HG03432 (cell line): ENCODE data around the gene THSD4.

ENCODE experiments used
- ATAC-seq: cut with Tn5 transposase; IDR thresholded peaks from one replicate; pipeline ENCODE4 v1.9.1; 2021; ENCODE audit warnings: mild to moderate bottlenecking, moderate library complexity; ENCODE audit not compliant: unreplicated experiment

The THSD4 gene

DNA sequence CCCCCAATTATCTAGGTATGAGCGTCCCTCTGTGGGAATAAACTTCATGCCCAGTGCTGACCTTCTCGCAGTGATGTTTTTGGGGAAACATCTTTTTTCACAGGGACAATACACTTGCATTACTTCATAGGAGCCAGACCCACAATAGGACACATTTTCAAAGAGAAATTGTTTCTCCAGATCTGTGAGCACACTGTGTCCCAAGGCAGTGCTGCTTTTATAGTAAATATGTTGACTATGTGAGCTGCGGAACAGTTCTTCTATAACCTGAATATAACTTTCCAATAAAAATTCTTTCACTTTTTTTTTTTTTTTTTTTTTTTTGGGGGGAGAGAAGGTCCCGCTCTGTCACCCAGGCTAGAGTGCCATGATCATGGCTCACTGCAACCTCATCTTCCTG lies 17.4 kb upstream of the THSD4 start:
- ATAC-seq, result no peak

DNA sequence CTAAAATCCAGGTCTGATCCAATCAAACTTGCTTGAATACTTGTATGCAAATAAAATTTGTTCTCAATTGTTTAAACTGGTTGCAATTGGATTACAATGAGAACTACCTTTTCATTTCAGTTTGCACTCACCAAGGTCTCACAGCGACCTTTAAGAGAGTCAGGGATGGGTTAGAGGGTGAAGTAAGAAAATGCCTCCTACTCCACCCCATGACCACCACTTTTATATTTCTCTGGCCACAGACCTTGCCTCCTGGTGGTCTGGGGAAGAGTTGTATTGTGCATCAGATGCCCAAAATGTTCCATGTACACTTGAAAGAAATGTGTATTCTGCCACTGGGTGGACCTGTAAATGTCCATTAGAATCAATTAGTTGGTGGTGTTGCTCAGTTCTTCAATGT lies 16.4 kb upstream of the THSD4 start:
- ATAC-seq, result no peak

DNA sequence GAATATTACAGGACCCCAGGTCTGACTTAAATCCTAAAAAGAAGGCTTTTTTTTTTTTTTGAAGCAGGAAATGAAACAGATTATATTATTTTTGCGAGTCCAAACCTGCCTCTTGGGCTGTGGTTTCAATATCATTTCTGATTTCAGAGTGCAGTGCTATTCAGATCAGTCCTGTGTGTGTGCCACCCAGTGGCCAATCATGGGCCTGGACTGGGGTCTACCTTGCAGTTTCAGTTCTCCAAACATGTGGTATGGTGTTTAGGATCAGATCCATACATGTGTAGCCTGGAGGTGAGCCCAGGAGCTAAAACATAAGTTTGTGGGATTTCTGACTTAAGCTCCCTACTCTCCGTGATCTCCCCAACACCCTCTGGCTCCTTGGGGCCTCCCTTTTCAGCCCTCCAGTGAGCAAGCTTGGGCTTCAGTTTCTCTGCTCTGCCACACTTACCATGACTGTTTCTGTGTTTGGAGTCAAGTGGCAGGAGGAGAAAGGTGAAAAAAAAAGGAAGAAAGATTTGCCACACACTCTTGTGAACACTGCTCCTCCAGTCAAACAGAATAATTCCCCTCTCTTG lies 12.1 kb upstream of the THSD4 start:
- peak; percentile 38 for ATAC-seq

DNA sequence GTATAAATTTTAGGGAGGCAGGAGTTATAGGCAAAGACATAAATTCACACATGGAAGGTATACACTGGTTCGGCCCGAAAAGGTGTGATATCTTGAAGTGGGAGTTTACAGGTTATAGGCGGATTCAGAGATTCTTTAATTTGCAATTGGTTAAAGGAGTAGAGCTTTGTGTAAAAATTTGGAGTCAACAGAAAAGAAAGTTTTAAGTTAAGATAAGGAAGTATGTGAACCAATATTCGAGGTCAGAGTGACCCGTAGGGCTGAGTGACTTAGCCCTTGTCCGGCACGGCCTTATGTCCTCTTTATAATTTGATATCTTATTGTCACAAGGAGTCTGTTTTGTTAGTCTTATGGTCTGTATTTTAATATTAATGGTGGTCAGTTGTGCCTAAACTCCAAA lies 10.6 kb upstream of the THSD4 start:
- no peak for ATAC-seq

DNA sequence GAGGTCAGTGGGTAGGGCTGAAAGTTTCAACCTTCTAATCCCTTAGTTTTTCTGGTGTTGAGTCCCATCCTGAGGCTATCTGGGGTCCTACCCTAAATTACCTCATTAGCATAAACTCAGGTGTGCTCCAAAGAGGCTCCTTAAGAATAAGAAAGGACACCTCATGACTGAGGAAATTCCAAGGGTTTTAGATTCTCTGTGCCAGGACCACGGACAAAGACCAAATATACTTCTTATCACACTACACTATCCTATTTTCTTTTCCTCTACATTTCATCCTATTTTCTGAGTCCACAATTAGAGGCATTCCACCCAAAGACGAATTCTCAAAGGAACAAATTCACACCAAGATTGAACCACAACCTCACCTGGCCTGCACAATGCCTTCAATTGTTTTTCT lies 9.8 kb upstream of the THSD4 start:
- no peak for ATAC-seq

DNA sequence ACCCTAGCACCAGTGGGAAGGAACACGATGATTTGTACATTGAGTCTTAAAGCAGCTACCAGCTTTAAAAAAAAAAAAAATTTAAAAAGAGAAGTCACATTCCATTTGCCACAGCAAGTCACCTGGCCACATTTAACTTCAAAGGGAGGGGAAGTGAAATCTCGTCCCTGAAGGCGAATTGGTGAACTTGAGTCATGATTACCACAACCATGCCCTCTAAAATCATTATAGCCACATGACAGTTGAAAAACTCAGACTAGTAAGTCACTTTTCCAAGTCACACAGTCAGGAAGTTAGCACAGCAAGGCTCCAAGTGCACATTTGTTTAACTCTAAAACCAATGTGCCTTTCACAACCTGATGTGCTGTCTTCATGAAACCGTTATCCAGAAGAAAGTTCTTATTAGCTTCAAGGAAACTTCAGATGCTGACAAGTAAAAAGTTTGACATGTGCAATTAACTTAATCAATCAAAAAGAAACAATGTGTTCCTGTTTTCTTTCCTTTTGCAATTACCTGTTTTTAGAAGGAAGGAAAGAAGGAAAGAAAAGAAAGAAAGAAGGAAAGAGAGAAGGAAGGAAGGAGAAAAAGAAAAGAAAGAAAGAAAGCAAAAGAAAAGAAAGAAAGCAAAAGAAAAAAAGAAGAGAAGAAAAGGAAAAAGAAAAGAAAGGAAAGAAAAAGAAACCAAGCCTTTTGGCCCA lies 8.3 kb upstream of the THSD4 start:
- ATAC-seq, result no peak

DNA sequence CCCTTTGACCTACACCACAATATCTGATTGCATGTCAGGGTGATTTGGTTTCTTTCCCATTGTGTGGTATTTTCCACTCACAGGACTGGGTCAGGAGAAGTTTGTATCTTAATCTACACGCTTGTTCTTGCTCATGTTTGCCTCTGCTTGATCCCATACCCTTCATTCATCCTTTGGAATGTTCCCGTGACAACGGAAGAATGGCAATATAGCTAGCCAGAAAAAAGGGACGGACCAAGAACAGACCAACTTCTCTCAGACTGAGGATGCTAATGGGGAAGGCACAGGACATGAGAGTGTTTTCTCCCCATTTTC lies 7.8 kb upstream of the THSD4 start:
- no peak for ATAC-seq

DNA sequence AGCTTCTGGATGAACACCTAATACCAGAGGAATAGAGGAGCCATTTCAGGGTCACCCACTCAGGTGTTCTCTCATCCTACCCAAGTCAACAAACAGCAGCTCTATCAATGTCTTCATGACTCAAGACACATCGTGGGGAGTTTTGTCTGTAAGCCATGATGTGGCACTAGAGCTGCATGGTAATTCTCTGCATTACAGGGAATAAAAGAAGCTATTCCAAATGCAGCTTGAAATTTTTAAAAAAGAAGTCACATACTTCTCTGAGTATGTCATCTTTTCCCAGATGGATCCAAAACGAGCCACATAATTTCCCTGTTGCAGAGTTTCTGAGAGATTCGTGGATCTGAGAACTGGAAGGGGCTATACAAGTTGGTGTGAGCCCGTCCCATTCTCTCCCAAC lies 6.1 kb upstream of the THSD4 start:
- ATAC-seq, result no peak

DNA sequence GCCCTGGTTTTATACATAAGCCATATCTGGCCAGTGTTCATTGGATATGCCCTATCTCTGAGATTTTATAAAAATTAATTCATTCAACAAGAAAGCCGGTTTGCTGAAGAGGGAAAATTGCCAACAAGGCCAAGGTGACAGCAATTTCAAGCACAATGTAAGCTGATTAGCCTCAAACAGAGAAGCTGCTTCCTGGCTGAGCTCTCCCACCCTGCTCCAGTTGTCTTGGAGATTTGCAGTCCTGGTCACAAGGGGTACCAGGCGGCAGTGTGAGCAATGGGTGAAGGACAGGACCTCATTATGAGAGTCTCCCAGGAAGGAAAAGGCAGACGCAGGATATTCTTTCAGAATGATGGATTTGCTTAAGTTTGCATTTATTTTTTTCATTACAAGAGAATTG lies 5.4 kb upstream of the THSD4 start:
- no peak for ATAC-seq

DNA sequence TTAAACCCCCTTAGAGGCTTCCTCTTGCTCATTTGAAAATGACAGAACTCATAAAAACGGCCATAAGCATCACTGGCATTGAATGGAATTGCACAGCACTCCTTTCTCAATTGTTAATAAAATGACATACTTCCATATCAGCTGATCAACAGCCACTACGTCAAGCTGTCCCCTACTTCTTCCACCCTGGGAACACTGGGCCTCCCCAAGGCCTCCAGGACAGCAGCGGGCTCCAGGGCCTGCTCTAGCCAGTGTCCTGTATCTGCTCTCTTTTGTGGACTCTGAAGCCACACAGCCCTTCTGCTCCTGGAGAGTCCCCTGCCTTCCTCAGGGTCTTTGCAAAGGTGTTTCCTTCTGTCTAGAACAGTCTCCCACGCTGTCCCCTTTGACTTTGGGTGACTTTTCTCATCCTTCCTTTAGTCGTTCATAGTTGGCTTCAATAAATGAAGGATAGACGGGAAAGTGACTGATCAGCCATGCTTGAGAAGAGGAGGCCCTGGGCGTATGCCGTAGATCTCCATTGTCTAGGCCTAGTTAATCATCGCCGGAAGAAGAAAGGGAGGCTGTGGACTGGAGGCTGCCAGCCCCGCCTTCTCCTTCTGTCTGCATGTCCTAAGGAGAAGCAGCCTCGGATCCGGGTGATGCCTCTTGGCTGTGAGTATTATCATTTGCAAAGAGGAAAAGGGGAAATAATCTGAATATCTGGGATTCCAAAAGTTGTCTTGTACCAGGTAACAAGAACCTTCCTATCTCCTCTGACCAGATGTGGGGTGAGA lies 4.7 kb upstream of the THSD4 start:
- ATAC-seq, result no peak

DNA sequence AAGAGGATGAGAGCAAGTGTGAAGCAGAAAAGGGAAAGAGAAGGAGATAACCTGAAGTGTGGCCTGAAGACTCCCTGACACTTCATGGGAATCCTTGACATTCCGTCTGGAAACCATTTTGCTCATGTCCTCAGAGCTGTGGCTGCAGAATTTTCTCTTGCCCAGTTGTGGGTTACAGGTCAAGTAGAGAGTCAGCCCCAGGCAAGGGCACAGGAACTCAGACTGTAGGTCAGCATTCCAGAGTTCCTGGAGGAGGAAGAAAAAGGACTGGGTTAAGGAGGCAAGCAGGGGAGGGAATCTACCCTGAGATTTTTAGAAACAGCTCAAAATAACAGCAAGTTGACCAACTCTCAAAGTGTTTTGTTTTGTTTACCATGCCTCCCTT lies 4.1 kb upstream of the THSD4 start:
- no peak for ATAC-seq

DNA sequence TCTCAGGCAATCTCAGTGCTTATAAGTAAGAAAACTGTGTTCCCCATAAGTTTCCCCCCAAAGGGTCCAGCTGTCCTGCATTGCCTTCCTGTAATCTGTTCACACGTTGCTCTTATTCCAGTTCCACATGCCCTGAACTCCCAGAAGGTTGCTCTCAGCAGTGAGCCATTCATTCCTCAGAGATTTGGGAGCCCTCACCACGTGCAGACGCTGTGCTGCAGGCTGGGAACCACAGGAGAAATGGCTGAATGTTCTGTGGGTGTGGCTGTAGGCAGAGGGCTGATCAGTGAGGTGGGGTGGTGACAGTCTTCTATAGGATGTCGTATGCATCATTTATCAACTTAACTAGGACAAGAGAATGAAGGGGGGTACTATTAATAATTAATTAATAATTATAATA lies 3.3 kb upstream of the THSD4 start:
- ATAC-seq, result no peak

DNA sequence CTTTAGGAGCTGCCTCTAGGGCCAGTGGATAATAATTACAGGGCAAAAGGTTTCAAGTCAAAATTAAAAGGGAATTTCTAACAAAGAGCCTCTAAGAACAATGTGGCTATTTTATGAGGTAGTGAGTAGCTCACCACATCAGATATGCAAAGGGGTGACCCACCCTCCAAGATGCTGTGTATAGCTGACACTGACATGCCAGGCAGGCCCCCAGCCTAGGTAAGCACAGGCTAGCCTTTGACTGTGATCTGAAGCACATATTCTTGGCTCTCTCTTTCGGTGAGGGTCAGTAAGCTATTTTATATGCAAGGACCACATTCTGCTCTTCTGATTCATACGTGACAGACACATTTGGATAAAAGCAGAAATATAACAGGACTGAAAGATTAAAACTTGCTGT lies 2.8 kb upstream of the THSD4 start:
- ATAC-seq, result no peak

DNA sequence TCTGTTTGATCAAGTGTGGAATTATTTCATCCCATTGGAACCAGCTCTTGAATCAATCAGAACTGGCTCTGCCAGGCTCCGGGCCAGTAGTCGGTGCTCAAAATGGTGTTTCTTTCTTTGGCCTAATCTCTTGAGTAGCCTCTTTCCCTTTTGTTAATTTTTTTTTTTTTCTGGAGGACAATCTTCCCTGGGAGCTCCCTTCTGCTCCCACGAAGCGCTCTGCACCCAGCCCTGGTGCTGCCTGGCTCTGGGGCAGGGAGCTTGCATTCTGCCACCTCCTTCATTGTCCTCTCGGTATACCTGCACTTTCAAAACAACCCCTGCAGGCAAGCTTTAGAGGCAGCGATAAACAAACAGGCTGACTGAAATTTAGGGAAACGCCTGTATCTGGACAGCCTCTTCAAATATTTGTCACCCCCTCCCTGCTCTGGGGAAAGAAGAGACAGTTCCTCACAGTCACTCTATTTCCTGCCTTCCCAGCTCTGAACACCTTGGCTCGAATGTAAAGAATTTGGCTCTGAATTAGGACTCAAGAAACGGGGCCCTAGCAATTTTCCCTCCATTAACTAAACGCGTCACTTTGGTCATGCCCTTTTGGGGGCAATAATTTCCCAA lies 1.1 kb upstream of the THSD4 start:
- ATAC-seq, result no peak

DNA sequence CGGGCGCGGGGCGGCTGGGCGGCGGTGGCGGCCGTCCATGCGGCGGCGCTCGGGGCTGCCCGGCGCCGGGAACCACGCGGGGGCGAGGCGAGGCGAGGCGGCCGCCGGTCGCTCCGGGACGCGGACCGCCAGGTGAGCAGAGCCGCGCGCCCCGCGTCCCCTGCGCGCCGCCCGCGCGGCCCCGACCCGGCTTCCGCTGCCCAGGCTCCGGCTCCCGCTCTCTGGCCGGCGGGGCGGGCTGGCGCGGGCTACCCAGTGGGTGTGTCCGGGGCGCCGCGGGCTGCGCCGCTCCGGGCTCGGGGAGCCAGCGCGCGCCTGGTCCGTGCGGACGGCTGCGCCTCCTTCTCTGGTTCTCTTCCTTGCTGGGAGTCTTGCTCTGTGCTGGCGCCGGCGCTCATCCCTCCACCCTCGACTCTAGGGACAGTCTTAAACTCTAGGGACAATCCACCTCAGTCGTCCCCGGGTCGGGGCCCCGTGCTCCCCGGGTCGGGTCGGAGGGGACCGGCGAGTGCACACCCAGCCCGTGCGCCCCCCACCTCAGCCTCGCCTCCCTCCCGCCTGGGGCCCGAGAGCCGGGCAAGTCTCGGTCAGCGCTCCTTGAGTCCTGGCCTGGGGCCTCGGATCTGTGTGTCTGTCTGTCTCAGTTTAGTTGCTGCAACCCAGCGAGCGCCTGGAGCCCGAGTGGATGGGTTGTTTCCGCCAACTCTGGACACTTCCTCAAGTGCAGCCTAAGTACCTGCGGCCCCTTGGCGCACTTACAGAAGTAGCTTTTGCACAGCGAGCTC lies 488 bp downstream of the THSD4 start:
- ATAC-seq, result peak; percentile 60

DNA sequence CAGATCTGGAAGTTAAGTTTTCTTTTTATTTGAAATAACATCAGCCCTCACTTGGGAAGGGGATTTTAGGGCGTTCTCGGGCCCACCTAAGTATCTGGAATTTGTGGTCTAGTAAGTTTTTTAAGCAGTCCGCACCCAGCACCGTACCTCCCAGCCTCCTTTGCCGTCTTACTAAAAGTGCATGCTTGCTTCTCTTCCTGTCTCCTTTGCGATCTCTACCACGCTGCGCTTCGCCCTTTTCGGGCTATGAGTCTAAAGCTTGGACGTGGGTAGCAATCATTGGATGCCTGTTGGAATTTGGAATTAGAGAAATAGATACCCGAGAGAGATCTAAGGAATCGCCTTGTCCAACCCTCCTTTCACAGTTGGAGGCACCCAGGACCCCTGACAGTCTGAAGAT lies 1.1 kb downstream of the THSD4 start:
- ATAC-seq, result no peak

DNA sequence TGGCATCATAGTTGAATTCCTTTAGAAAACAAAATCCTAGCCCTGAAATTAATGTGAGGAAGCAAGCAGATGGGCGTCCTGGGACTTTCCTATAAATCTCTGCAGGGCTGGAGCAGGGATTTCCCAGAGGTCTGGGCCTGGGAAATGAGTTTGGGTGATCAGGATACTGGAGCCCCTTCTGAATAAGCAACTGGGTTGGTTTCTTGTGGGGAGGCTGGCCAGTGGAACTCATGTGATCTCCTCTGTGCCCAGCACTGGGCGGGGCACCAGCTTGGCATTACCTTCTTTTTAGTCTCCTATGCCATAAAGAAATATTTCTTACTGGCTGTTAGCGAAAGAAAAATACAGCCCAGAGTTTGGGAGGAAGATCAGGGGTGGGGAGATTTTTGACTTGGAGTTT lies 1.7 kb downstream of the THSD4 start:
- no peak for ATAC-seq

DNA sequence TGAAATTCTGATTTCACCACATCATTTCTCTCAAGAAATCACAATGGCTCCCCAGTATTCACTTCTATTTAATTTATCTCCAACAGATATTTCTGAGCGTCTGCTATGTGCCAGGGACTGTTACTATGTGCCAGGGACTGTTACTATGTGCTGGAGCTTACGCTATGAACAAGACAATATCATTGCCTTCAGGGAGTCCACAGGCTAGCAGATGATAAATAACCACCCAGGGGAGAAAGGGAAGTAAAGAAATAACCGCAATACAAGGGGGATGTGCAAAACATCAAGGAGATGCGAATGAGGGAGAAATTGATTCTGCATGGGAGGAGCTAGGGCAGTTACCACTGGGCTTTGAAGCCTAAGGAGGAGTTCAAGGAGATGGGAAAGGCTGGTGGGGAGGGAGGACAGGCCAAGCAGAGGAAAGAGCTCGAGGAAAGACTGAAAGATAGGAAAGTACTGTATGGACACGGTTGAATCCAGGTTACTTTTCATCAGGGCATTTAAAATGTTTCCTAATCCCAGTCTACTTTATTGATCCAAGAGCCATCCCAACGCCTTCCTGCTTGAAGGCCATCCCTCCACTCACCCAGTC lies 2.5 kb downstream of the THSD4 start:
- no peak for ATAC-seq

DNA sequence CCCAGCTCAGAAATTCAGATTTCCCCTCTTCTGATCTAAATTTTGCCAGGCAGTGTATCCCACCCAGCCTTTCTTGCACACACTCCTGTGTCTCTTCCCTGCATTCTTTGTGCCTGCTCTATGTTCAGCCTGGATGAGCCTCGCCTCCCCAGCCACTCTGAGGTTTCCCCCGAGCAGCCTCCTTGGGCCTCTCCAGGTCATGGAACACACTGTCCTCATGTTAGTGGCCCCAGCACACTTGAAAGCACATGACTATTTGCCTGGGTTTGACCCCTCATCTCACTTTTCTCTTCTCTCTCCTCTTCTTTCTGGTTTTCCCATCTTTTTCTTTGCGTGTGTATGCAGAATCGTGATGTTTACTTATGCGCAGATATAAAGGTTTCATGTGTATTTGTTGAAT lies 3.1 kb downstream of the THSD4 start:
- no peak for ATAC-seq

DNA sequence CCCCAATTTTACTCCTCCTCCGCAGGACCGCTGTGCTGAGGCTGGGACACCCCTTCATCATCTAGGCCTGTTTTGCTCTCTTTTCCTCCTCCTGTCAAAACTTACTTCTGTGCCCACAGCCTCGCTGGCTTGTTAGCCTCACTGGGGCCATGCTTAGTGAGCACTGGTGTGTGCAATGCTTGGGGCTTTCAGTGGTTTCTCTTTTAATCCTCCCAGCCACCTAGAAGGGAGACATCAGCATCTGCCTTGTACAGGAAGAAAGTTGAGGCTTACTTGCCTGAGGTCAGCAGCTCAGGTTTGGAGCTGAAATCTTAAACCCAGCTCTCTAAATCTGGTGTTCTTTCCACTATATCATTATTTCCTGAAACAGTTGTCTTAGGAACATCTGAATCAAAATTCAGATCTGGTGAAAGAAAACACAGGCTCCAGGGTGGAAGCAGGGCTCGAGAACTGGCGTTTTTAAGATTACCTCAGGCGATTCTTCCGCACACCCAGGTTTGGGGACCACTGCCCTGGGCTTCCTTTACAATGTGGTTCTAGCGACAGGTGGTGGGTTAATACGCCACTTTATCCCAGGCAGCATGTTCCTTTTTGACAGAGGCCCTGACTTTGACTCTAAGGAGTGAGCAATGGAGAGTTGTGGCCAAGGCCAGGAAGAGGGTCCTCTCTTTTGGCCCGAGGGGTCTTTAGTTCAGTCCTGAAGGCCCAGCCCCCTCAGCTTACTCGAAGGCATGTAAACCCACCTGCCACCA lies 3.8 kb downstream of the THSD4 start:
- ATAC-seq, result no peak
